A549 (cell line): ENCODE measurements around the gene ANKRD11. TPM values are rescaled to one million over a fixed set of nuclear protein-coding genes. Genes with fewer than 3 reads are reported as not detected.

Experiments
- ATAC-seq, 2 experiments: fragments of 200-7000 bp in 1 of 2; fragments of >200 bp in 1 of 2; cut with Nextera tagmentation in 1 of 2; cut with Tn5 transposase in 1 of 2; 3 replicates each; pipeline versions ENCODE4 v1.8.0 to v1.9.1; 2018 to 2020; ENCODE audit warnings: mild to moderate bottlenecking in 1 of 2, moderate library complexity in 1 of 2
- CTCF ChIA-PET: fragments of 300-600 bp; sonication (Branson Sonifier 250); formaldehyde crosslinking; extraction: SDS; loops from one replicate; lab custom pipeline; 2021; ENCODE audit warnings: antibody characterized with exemption, inconsistent platforms; lab: Yijun Ruan, JAX
- POLR2A ChIA-PET: fragments of 350-600 bp; formaldehyde crosslinking; extraction: SDS; loops from one replicate; lab custom pipeline; 2021; ENCODE audit warnings: antibody characterized with exemption, inconsistent platforms; lab: Yijun Ruan, JAX
- DNase-seq, 2 experiments: peaks; one replicate each; pipeline versions ENCODE4 v3.0.0 to v3.0.0-alpha.2; 2011 to 2016; ENCODE audit warnings: low read depth in 1 of 2, low spot score in 1 of 2
- FAIRE-seq: peaks from 2 replicates; lab custom pipeline; 2011; peaks lifted over from hg19 to GRCh38; lab: Jason Lieb, UNC
- H3K27ac ChIP-seq, 2 experiments: fragments of >200 bp; sonication (Bioruptor Twin); formaldehyde crosslinking; 3 replicates each; pipeline ENCODE4 v1.5.1; 2016 to 2017
- H3K4me1 ChIP-seq: fragments of >200 bp; sonication (Bioruptor Twin); formaldehyde crosslinking; 3 replicates; pipeline ENCODE4 v1.6.1; 2016
- H3K4me2 ChIP-seq: fragments of >200 bp; sonication (Bioruptor Twin); formaldehyde crosslinking; 3 replicates; pipeline ENCODE4 v1.6.1; 2016
- H3K4me3 ChIP-seq: fragments of >200 bp; sonication (Bioruptor Twin); formaldehyde crosslinking; 3 replicates; pipeline ENCODE4 v1.5.1; 2016
- H3K9me3 ChIP-seq: fragments of >200 bp; sonication (Bioruptor Twin); formaldehyde crosslinking; 3 replicates; pipeline ENCODE4 v1.6.1; 2016
- CBX8 ChIP-seq: fragments of 200-600 bp; sonication (generic); IDR thresholded peaks from 2 replicates; pipeline ENCODE4 v1.6.1; 2016
- CHD2 ChIP-seq: fragments of 150-350 bp; IDR thresholded peaks from 2 replicates; pipeline ENCODE4 v1.6.1; 2014; ENCODE audit warnings: low read length; ENCODE audit not compliant: partially characterized antibody
- CHD4 ChIP-seq: fragments of 200-600 bp; sonication (generic); IDR thresholded peaks from 2 replicates; pipeline ENCODE4 v1.6.1; 2016; ENCODE audit warnings: antibody characterized with exemption, mild to moderate bottlenecking, borderline replicate concordance
- EHMT2 ChIP-seq: fragments of 200-600 bp; sonication (generic); IDR thresholded peaks from 2 replicates; pipeline ENCODE4 v1.6.1; 2016; ENCODE audit warnings: antibody characterized with exemption, low read depth, mild to moderate bottlenecking, moderate library complexity
- FOSL2 ChIP-seq, 2 experiments: fragments of 450-650 bp in 1 of 2; fragments of >200 bp in 1 of 2; sonication (Bioruptor Twin) in 1 of 2; formaldehyde crosslinking; IDR thresholded peaks; 2 replicates each; pipeline versions ENCODE4 v1.5.0 to v1.6.1; 2016 to 2020; ENCODE audit warnings: mild to moderate bottlenecking in 1 of 2, moderate library complexity in 1 of 2
- HOXB13 ChIP-seq: fragments of 250-450 bp; sonication (Bioruptor Pico); IDR thresholded peaks from 2 replicates; pipeline ENCODE4 v1.5.0; 2020; ENCODE audit warnings: low read depth, mild to moderate bottlenecking, moderate library complexity
- HOXB5 ChIP-seq: fragments of 250-450 bp; sonication (Bioruptor Pico); IDR thresholded peaks from 2 replicates; pipeline ENCODE4 v1.5.0; 2020; ENCODE audit warnings: mild to moderate bottlenecking, moderate library complexity
- KDM5A ChIP-seq: fragments of 200-600 bp; sonication (generic); IDR thresholded peaks from 2 replicates; pipeline ENCODE4 v1.6.1; 2016; ENCODE audit warnings: antibody characterized with exemption, mild to moderate bottlenecking
- MYC ChIP-seq: IDR thresholded peaks from 2 replicates; pipeline ENCODE4 v1.6.1; 2012; ENCODE audit warnings: mild to moderate bottlenecking, inconsistent platforms, low read length, improper control_type of control experiment, borderline replicate concordance
- NFE2L2 ChIP-seq: fragments of 150-350 bp; conservative IDR thresholded peaks from 2 replicates; pipeline ENCODE4 v1.6.1; 2014; ENCODE audit warnings: low read length
- NPAS2 ChIP-seq: fragments of 250-450 bp; sonication (Bioruptor Pico); IDR thresholded peaks from 2 replicates; pipeline ENCODE4 v1.8.0; 2022; ENCODE audit warnings: mild to moderate bottlenecking, moderate library complexity, borderline replicate concordance
- PHF8 ChIP-seq: fragments of 200-600 bp; sonication (generic); IDR thresholded peaks from 2 replicates; pipeline ENCODE4 v1.6.1; 2016; ENCODE audit warnings: low read depth, mild to moderate bottlenecking, antibody characterized with exemption, moderate library complexity, borderline replicate concordance
- POLR2AphosphoS2 ChIP-seq: conservative IDR thresholded peaks from 2 replicates; pipeline ENCODE4 v1.6.1; 2012; ENCODE audit warnings: low read length, improper control_type of control experiment, inconsistent platforms
- RFX5 ChIP-seq: fragments of 450-650 bp; IDR thresholded peaks from 2 replicates; pipeline ENCODE4 v1.7.1; 2014; ENCODE audit warnings: antibody characterized with exemption, mild to moderate bottlenecking, moderate library complexity
- RNF2 ChIP-seq: fragments of 200-600 bp; sonication (generic); IDR thresholded peaks from 2 replicates; pipeline ENCODE4 v1.6.1; 2016; ENCODE audit warnings: low read depth, mild to moderate bottlenecking, antibody characterized with exemption, moderate library complexity, borderline replicate concordance
- SMC3 ChIP-seq: fragments of >200 bp; sonication (Bioruptor Twin); formaldehyde crosslinking; IDR thresholded peaks from 3 replicates; pipeline ENCODE4 v1.6.1; 2018; ENCODE audit warnings: inconsistent platforms
- SREBF2 ChIP-seq: fragments of 450-650 bp; IDR thresholded peaks from 2 replicates; pipeline ENCODE4 v1.6.1; 2014; ENCODE audit warnings: mild to moderate bottlenecking, moderate library complexity
- TP53 ChIP-seq: fragments of 250-450 bp; sonication (Bioruptor Pico); IDR thresholded peaks from 2 replicates; pipeline ENCODE4 v1.5.0; 2021; ENCODE audit warnings: mild to moderate bottlenecking, moderate library complexity
- ZFP36 ChIP-seq: fragments of 450-650 bp; IDR thresholded peaks from 2 replicates; pipeline ENCODE4 v1.6.1; 2014; ENCODE audit warnings: borderline replicate concordance; ENCODE audit not compliant: partially characterized antibody
- ZSCAN20 ChIP-seq: fragments of 250-450 bp; sonication (Bioruptor Pico); IDR thresholded peaks from 2 replicates; pipeline ENCODE4 v1.8.0; 2022; ENCODE audit warnings: mild to moderate bottlenecking, moderate library complexity
- WGBS: methylation state at CpG from one replicate; pipeline ENCODE4 v1.1.6; 2017; ENCODE audit errors: missing lambda C conversion rate; 5-methylcytosine and 5-hydroxymethylcytosine counted together
- polyA plus RNA-seq, 4 experiments: library from polyadenylated mRNA; depleted of rRNA in 3 of 4; stranded (reverse); fragments of >200 nt; fragmentation: RNase III in 1 of 4; extraction: RNeasy Plus Mini Kit Qiagen cat#74134 plus additional on column Dnase treatment in 1 of 4; gene quantifications; 2 replicates in 3 of 4; 3 replicates in 1 of 4; pipeline ENCODE4 v1.2.3, GENCODE V29; 2011 to 2017
- TF ChIP-seq, protein P1 (sequence below): fragments of >200 bp; sonication (Bioruptor Twin); formaldehyde crosslinking; IDR thresholded peaks from 3 replicates; pipeline ENCODE4 v1.5.1; 2016
- TF ChIP-seq, protein P2 (sequence below): IDR thresholded peaks from 2 replicates; pipeline ENCODE4 v1.6.1; 2012
- TF ChIP-seq, protein P3 (sequence below): fragments of >200 bp; sonication (Bioruptor Twin); formaldehyde crosslinking; IDR thresholded peaks from 2 replicates; pipeline ENCODE4 v1.6.1; 2016

The ANKRD11 gene
- polyA plus RNA-seq, 2 of the 4 experiments (the other 2 are of a cell fraction), result 53.6 to 54.9 TPM

DNA sequence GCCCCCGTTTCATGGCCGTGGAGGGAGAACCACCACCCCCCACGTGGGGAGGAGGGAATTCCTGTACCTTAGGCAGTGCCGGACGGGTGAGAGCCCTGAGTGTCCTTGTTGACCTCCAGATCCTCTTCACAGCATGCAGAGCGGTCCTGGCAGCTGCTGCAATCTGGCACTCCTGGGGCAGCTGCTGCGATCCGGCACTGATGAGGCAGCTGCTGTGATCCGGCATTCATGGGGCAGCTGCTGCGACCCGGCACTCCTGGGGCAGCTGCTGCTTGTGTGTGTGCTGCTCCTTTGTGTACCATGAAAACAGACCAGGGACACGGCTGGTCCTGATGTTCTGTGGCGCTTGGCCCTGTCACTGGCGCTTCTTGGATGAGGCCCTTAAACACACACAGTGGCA is 260.1 kb downstream of the ANKRD11 start:
- Histone ChIP-seq H3K9me3 (peaks cover 92% of the 10 kb centered on the region), H3K4me3 (no peak overlapping the region), H3K4me1 (no peaks in the 10 kb centered on the region), H3K4me2 (no peak overlapping the region), H3K27ac (no peak overlapping the region)
- TF ChIP-seq HOXB5 (CRISPR knock-in tag) (no peak), POLR2AphosphoS2 (no peak), NPAS2 (CRISPR knock-in tag) (no peak), SREBF2 (no peak)
- TF ChIP-seq, protein P1, sequence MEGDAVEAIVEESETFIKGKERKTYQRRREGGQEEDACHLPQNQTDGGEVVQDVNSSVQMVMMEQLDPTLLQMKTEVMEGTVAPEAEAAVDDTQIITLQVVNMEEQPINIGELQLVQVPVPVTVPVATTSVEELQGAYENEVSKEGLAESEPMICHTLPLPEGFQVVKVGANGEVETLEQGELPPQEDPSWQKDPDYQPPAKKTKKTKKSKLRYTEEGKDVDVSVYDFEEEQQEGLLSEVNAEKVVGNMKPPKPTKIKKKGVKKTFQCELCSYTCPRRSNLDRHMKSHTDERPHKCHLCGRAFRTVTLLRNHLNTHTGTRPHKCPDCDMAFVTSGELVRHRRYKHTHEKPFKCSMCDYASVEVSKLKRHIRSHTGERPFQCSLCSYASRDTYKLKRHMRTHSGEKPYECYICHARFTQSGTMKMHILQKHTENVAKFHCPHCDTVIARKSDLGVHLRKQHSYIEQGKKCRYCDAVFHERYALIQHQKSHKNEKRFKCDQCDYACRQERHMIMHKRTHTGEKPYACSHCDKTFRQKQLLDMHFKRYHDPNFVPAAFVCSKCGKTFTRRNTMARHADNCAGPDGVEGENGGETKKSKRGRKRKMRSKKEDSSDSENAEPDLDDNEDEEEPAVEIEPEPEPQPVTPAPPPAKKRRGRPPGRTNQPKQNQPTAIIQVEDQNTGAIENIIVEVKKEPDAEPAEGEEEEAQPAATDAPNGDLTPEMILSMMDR, result no peak
- DNase-seq, result no peak
- WGBS, result 100% methylated on average over 4 of the region's 14 CpGs
- no peak for FAIRE-seq
- ChIA-PET CTCF (interaction anchor here (1.6 kb wide), 1 partner anchor 10 kb away, joined by 4 read pairs; no protein-coding TSS in a partner anchor), POLR2A (no interaction called here)
- no peak for ATAC-seq

GRCh38 chr16:89224665-89225064 is 265.7 kb downstream of the ANKRD11 start:
- POLR2A ChIA-PET, result interaction anchor here (0.7 kb wide), 1 partner anchor 1240 kb away, joined by 9 read pairs; no protein-coding TSS in a partner anchor
- Histone ChIP-seq H3K4me2 (no peak overlapping the region), H3K27ac (no peak overlapping the region), H3K9me3 (peaks cover 58% of the 10 kb centered on the region)
- ATAC-seq (no peak), FAIRE-seq (no peak)
- 93% methylated on average over 10 of the region's 10 CpGs for WGBS
- TF ChIP-seq KDM5A, result no peak
- TF ChIP-seq, all 56 proteins: peak for 0
- no peak for DNase-seq
- no peaks in the 10 kb centered on the region for H3K4me1 ChIP-seq
- H3K4me3 ChIP-seq, result no peak overlapping the region
- CTCF ChIA-PET, result no interaction called here

DNA sequence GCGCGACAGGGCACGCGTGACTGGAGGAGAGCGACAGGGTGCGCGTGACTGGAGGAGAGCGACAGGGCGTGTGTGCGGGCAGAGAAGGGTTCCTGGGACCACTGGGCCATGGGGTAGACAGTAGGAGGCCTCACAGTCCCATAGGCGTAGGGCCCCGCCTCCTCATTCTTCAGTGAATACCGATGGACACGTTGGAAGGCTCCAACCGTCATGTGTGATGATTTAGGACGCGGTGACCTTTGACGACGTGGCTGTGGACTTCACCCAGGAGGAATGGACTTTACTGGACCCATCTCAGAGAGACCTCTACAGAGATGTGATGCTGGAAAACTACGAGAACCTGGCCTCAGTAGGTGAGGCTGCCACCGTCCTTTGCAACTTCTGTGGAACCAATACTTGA is 267.4 kb downstream of the ANKRD11 start:
- H3K9me3 ChIP-seq, result peaks cover 41% of the 10 kb centered on the region
- DNase-seq (no peak), ATAC-seq (no peak), FAIRE-seq (no peak)
- no peak overlapping the region for H3K4me3 ChIP-seq
- peaks cover 4% of the 10 kb centered on the region; the same call in 2 of the 3 replicates for H3K4me1 ChIP-seq
- no peak overlapping the region for H3K27ac ChIP-seq
- no peak for TF ChIP-seq TP53 (CRISPR knock-in tag)
- TF ChIP-seq, all 56 proteins: peak for 0
- POLR2A ChIA-PET, result no interaction called here
- WGBS, result 94% methylated on average over 21 of the region's 21 CpGs
- no peak overlapping the region for H3K4me2 ChIP-seq
- CTCF ChIA-PET, result no interaction called here

DNA sequence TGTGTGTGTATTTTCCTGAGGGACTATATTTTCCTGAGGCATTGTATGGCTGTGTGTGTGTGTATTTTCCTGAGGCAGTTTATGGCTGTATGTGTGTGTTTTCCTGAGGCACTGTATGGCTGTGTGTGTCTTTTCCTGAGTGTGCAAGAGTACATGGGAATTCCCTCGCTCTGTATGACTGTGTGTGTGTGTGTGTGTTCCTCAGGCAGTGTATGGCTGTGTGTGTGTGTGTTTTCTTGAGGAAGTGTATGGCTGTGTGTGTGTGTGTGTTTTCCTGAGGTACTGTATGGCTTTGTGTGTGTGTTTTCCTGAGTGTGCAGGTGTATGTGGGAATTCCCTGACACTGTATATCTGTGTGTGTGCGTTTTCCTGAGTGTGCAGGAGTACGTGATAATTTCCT is 268.8 kb downstream of the ANKRD11 start:
- no peak for ATAC-seq
- POLR2A ChIA-PET, result no interaction called here
- DNase-seq, result no peak
- no peak overlapping the region for H3K4me3 ChIP-seq
- 95% methylated on average over 3 of the region's 3 CpGs for WGBS
- peaks cover 4% of the 10 kb centered on the region; the same call in 2 of the 3 replicates for H3K4me1 ChIP-seq
- CTCF ChIA-PET, result no interaction called here
- no peak overlapping the region for H3K4me2 ChIP-seq
- no peak for FAIRE-seq
- H3K27ac ChIP-seq, result no peak overlapping the region
- TF ChIP-seq, protein P2, sequence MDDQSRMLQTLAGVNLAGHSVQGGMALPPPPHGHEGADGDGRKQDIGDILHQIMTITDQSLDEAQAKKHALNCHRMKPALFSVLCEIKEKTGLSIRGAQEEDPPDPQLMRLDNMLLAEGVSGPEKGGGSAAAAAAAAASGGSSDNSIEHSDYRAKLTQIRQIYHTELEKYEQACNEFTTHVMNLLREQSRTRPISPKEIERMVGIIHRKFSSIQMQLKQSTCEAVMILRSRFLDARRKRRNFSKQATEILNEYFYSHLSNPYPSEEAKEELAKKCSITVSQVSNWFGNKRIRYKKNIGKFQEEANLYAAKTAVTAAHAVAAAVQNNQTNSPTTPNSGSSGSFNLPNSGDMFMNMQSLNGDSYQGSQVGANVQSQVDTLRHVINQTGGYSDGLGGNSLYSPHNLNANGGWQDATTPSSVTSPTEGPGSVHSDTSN, result no peak
- no peak for TF ChIP-seq CBX8
- TF ChIP-seq HOXB13 (CRISPR knock-in tag), result no peak
- TF ChIP-seq CHD2, result no peak
- TF ChIP-seq, protein P3, sequence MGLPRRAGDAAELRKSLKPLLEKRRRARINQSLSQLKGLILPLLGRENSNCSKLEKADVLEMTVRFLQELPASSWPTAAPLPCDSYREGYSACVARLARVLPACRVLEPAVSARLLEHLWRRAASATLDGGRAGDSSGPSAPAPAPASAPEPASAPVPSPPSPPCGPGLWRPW, result no peak
- TF ChIP-seq RNF2, result no peak
- peaks cover 28% of the 10 kb centered on the region for H3K9me3 ChIP-seq

- Histone ChIP-seq H3K4me3 (no peak overlapping the region), H3K27ac (no peak overlapping the region), H3K4me2 (no peak overlapping the region), H3K4me1 (peaks cover 9% of the 10 kb centered on the region), H3K9me3 (peaks cover 5% of the 10 kb centered on the region; the same call in 1 of the 3 replicates)
- DNase-seq (no peak), FAIRE-seq (no peak), ATAC-seq (no peak)
- POLR2A ChIA-PET, result no interaction called here
- CTCF ChIA-PET, result interaction anchor here (0.9 to 1.2 kb wide), 3 partner anchors 15 to 475 kb away, joined by 3 read pairs; no protein-coding TSS in a partner anchor
- 80% methylated on average over 5 of the region's 5 CpGs for WGBS
- no peak for TF ChIP-seq FOSL2 (IDR thresholded peaks at IDR 0.05)
- TF ChIP-seq FOSL2 (CRISPR knock-in tag; IDR thresholded peaks at IDR 0.05), result no peak
- TF ChIP-seq HOXB5 (CRISPR knock-in tag), result no peak
- no peak for TF ChIP-seq SREBF2
- no peak for TF ChIP-seq ZSCAN20 (CRISPR knock-in tag)
- TF ChIP-seq CHD2, result no peak
- no peak for TF ChIP-seq POLR2AphosphoS2
- TF ChIP-seq RFX5, result no peak
- TF ChIP-seq SMC3, result no peak
- TF ChIP-seq ZFP36, result no peak
- no peak for TF ChIP-seq CHD4
- TF ChIP-seq EHMT2, result no peak
- no peak for TF ChIP-seq NFE2L2
- no peak for TF ChIP-seq PHF8
- TF ChIP-seq MYC, result no peak
These were observed 271.0 kb downstream of the ANKRD11 start for GRCh38 chr16:89219365-89219764.
